SK-N-SH treated with all-trans-retinoic acid at 6 μM for 48 hours (cell line): Measurements from ENCODE around the gene UGT1A1.

Experiments used
- ATAC-seq: fragments of 200-7000 bp; cut with Tn5 transposase; 3 replicates; pipeline ENCODE4 v1.9.1; 2020; ENCODE audit warnings: mild to moderate bottlenecking, moderate library complexity
- ARNTL ChIP-seq: fragments of 450-650 bp; formaldehyde crosslinking; IDR thresholded peaks from 2 replicates; pipeline ENCODE4 v1.5.0; 2020; ENCODE audit warnings: low read depth, mild to moderate bottlenecking, moderate library complexity, borderline replicate concordance
- BACH2 ChIP-seq: fragments of 250-450 bp; sonication (Bioruptor Pico); IDR thresholded peaks from 2 replicates; pipeline ENCODE4 v1.9.0; 2021; ENCODE audit warnings: mild to moderate bottlenecking, borderline replicate concordance
- CREB5 ChIP-seq: fragments of 250-450 bp; sonication (Bioruptor Pico); IDR thresholded peaks from 2 replicates; pipeline ENCODE4 v1.5.1; 2020; ENCODE audit warnings: low read depth, mild to moderate bottlenecking, moderate library complexity
- CSDC2 ChIP-seq: fragments of 250-450 bp; sonication (Bioruptor Pico); IDR thresholded peaks from 2 replicates; pipeline ENCODE4 v1.5.0; 2020; ENCODE audit warnings: mild to moderate bottlenecking, moderate library complexity
- CSRNP3 ChIP-seq: fragments of 250-450 bp; sonication (Bioruptor Pico); IDR thresholded peaks from 2 replicates; pipeline ENCODE4 v1.5.1; 2021; ENCODE audit warnings: mild to moderate bottlenecking, moderate library complexity
- ESRRG ChIP-seq: fragments of 250-450 bp; sonication (Bioruptor Pico); IDR thresholded peaks from 2 replicates; pipeline ENCODE4 v1.6.1; 2021; ENCODE audit warnings: mild to moderate bottlenecking
- GLIS3 ChIP-seq: fragments of 250-450 bp; sonication (Bioruptor Pico); IDR thresholded peaks from 2 replicates; pipeline ENCODE4 v1.5.0; 2020; ENCODE audit warnings: mild to moderate bottlenecking, moderate library complexity
- ISL1 ChIP-seq: fragments of 250-450 bp; sonication (Bioruptor Pico); IDR thresholded peaks from 2 replicates; pipeline ENCODE4 v2.1.2; 2022; ENCODE audit warnings: mild to moderate bottlenecking, moderate library complexity
- PATZ1 ChIP-seq: fragments of 250-450 bp; sonication (Bioruptor Pico); IDR thresholded peaks from 2 replicates; pipeline ENCODE4 v1.8.0; 2020; ENCODE audit warnings: mild to moderate bottlenecking, moderate library complexity, borderline replicate concordance
- POU6F1 ChIP-seq: fragments of 250-450 bp; sonication (Bioruptor Pico); IDR thresholded peaks from 2 replicates; pipeline ENCODE4 v1.8.0; 2021; ENCODE audit warnings: low read depth, mild to moderate bottlenecking, moderate library complexity, borderline replicate concordance
- PPARA ChIP-seq: fragments of 250-450 bp; sonication (Bioruptor Pico); IDR thresholded peaks from 2 replicates; pipeline ENCODE4 v1.5.0; 2020; ENCODE audit warnings: mild to moderate bottlenecking, borderline replicate concordance
- SNAI2 ChIP-seq: fragments of 250-450 bp; sonication (Bioruptor Pico); IDR thresholded peaks from 2 replicates; pipeline ENCODE4 v1.5.0; 2020; ENCODE audit warnings: mild to moderate bottlenecking, moderate library complexity
- TCF4 ChIP-seq: fragments of 250-450 bp; sonication (Bioruptor Pico); IDR thresholded peaks from 2 replicates; pipeline ENCODE4 v1.8.0; 2021; ENCODE audit warnings: mild to moderate bottlenecking, moderate library complexity, borderline replicate concordance
- TOX ChIP-seq: fragments of 250-450 bp; sonication (Bioruptor Pico); IDR thresholded peaks from 2 replicates; pipeline ENCODE4 v1.8.0; 2021; ENCODE audit warnings: mild to moderate bottlenecking, moderate library complexity, borderline replicate concordance
- TSHZ2 ChIP-seq: fragments of 250-450 bp; sonication (Bioruptor Pico); IDR thresholded peaks from 2 replicates; pipeline ENCODE4 v1.5.0; 2020; ENCODE audit warnings: mild to moderate bottlenecking, moderate library complexity
- ZFP3 ChIP-seq: fragments of 250-450 bp; sonication (Bioruptor Pico); IDR thresholded peaks from 2 replicates; pipeline ENCODE4 v1.5.0; 2020; ENCODE audit warnings: mild to moderate bottlenecking, moderate library complexity
- ZFP30 ChIP-seq: fragments of 450-650 bp; formaldehyde crosslinking; IDR thresholded peaks from 2 replicates; pipeline ENCODE4 v1.5.0; 2022; ENCODE audit warnings: mild to moderate bottlenecking, moderate library complexity
- ZNF70 ChIP-seq: fragments of 450-650 bp; formaldehyde crosslinking; IDR thresholded peaks from 2 replicates; pipeline ENCODE4 v1.5.0; 2020; ENCODE audit warnings: mild to moderate bottlenecking, moderate library complexity
- ZNF8 ChIP-seq: fragments of 450-650 bp; formaldehyde crosslinking; IDR thresholded peaks from 2 replicates; pipeline ENCODE4 v1.5.0; 2020; ENCODE audit warnings: mild to moderate bottlenecking, moderate library complexity

UGT1A1 gene

GRCh38 chr2:233766416-233766815, 6.3 kb downstream of the UGT1A1 start:
- TF ChIP-seq TCF4, result no peak
- TF ChIP-seq ZFP3 (CRISPR knock-in tag), result no peak
- TF ChIP-seq ARNTL (CRISPR knock-in tag), result no peak
- no peak for TF ChIP-seq BACH2
- no peak for TF ChIP-seq TSHZ2 (CRISPR knock-in tag)
- no peak for TF ChIP-seq PPARA
- TF ChIP-seq GLIS3 (CRISPR knock-in tag), result no peak
- no peak for TF ChIP-seq CSRNP3
- no peak for TF ChIP-seq ZNF8 (CRISPR knock-in tag)
- no peak for TF ChIP-seq SNAI2 (CRISPR knock-in tag)
- TF ChIP-seq POU6F1 (CRISPR knock-in tag), result no peak
- TF ChIP-seq PATZ1 (CRISPR knock-in tag), result no peak
- no peak for TF ChIP-seq ZNF70 (CRISPR knock-in tag)
- TF ChIP-seq CREB5 (CRISPR knock-in tag), result no peak
- no peak for ATAC-seq

GRCh38 chr2:233768076-233768475, 8.0 kb downstream of the UGT1A1 start:
- no peak for ATAC-seq
- no peak for TF ChIP-seq ISL1
- no peak for TF ChIP-seq ARNTL (CRISPR knock-in tag)
- no peak for TF ChIP-seq ZNF8 (CRISPR knock-in tag)
- TF ChIP-seq PPARA, result no peak
- TF ChIP-seq ESRRG (CRISPR knock-in tag), result no peak
- TF ChIP-seq TSHZ2 (CRISPR knock-in tag), result no peak
- no peak for TF ChIP-seq CSRNP3
- TF ChIP-seq ZFP3 (CRISPR knock-in tag), result no peak
- TF ChIP-seq CSDC2, result no peak
- no peak for TF ChIP-seq CREB5 (CRISPR knock-in tag)
- TF ChIP-seq TOX (CRISPR knock-in tag), result no peak
- TF ChIP-seq BACH2, result no peak
- no peak for TF ChIP-seq ZFP30 (CRISPR knock-in tag)
- no peak for TF ChIP-seq GLIS3 (CRISPR knock-in tag)
